ENCODE measurements around the gene PGPEP1. TPM values are rescaled to one million over a fixed set of nuclear protein-coding genes. Genes with fewer than 3 reads are reported as not detected.

Gene PGPEP1
- total RNA-seq, result 19.6 and 21.7 TPM in 2 replicates

DNA sequence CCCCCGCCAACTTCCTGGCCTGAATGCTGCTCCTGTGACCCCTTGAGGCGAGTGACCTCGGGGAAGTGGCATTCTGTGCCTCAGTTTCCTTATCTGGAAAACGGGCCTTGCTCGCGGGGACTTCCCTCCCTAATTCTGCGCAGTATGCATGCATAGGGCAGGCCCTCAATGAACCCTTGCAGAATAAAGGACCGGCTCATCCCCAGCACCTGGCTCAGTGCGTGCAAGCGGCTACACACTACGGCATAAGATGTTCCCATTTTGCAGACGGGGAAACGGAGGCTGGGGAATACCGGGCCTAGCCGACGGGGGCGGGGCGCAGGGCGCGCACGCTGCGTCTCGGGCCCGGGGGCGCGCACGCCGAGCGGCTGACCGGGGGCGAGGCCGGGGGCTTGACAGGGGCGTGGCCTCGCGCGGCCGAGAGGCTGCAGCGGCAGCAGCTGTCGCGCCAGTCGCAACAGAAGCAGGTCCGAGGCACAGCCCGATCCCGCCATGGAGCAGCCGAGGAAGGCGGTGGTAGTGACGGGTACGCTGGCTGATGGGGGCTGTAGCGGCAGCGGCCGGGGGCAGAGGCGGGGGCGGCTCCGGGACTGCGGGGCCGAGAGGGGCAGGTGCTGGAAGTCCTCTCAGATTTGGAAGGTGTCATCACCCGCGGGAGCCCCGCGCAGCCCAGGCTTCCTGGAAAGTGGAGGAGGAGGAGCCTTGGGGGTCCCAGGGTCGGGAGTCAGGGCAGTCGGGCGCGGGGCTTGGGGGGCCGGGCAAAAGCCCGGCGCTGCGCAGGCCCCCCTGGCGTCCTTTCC lies at the start of gene PGPEP1:
PGPEP1 (plus strand) TSS at position 409 of the 800 bp plus-strand sequence; CDS start at position 493, 84 bp downstream.

GRCh38 chr19:18322759-18323460 lies 17.5 kb upstream of the PGPEP1 start, which contains the start of gene LSM4:
Gene LSM4, minus strand, starts transcription at chr19:18323076. Its CDS starts 56 bp downstream, at chr19:18323020.

DNA sequence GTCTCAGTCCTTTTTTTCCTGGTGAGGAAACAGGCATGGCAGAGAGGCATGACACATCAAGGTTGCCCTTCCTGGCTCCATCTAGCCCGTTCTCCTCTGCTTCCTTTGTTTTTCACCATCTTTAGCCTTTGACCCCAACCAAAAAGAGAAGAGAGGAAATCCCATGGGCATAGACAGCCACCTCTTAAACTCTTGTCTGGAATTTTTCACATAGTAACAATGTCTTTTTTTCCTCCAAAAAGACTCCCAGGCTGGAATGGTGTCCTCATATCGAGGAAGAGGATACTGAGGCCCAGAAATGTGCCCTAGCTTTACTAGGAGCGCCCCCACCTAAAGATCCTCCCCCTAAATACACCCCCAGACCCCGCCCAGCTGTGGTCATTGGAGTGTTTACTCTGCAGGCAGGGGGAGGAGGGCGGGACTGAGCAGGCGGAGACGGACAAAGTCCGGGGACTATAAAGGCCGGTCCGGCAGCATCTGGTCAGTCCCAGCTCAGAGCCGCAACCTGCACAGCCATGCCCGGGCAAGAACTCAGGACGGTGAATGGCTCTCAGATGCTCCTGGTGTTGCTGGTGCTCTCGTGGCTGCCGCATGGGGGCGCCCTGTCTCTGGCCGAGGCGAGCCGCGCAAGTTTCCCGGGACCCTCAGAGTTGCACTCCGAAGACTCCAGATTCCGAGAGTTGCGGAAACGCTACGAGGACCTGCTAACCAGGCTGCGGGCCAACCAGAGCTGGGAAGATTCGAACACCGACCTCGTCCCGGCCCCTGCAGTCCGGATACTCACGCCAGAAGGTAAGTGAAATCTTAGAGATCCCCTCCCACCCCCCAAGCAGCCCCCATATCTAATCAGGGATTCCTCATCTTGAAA lies 45.5 kb downstream of the PGPEP1 start, which contains the start of gene GDF15:
GDF15 (plus strand) TSS at position 484 of the 868 bp plus-strand sequence; CDS start at position 516, 32 bp downstream.

GRCh38 chr19:18397242-18398202 lies 57.1 kb downstream of the PGPEP1 start, which contains the start of gene LRRC25:
Gene LRRC25, minus strand, starts transcription at chr19:18397622. Its CDS starts 659 bp downstream, at chr19:18396963.

DNA sequence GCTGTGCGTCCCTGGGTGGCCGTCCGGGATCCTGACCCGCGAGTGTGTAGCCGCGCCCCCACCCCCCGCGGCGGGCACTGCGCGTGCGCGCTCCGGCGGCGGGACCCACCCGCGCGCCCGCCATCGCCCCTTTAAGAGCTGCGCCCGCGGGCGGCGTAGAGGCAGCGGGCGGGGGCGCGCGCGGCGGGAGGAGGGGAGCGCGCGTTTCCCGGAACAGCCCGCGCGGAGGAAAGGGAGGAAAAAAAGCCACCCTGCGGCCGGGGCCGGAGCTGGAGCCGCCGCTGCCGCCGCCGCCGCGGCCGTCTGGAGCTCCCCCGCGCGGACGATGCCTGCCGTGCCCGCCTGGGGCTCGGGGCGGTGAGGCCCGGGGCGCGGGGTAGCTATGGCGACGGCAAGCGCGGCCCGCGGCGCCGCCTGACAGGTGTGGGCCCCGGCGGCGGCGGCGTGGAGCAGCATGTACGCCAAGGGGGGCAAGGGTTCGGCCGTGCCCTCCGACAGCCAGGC lies 78.8 kb downstream of the PGPEP1 start, which contains the start of gene SSBP4:
SSBP4 (plus strand) TSS at position 204 of the 504 bp plus-strand sequence; CDS start at position 455, 251 bp downstream.

Other genes starting within 250 kb of the PGPEP1 start
- 0.98 and 1.9 TPM in 2 replicates for gene MAST3, start 242.8 kb upstream of the PGPEP1 start, total RNA-seq
- 2.1 and 2.5 TPM in 2 replicates for gene PIK3R2, start 187.4 kb upstream of the PGPEP1 start, total RNA-seq
- gene IFI30, start 166.8 kb upstream of the PGPEP1 start, total RNA-seq, result 4.5 and 9.5 TPM in 2 replicates
- 4.7 and 6.3 TPM in 2 replicates for gene MPV17L2, start 147.4 kb upstream of the PGPEP1 start, total RNA-seq
- 0.34 and 0.76 TPM in 2 replicates for gene RAB3A, start 136.6 kb upstream of the PGPEP1 start, total RNA-seq
- gene PDE4C, start 114.2 kb upstream of the PGPEP1 start, total RNA-seq, result 0.09 TPM in 1 of 2 replicates, not detected in the other
- gene IQCN, start 66.1 kb upstream of the PGPEP1 start, total RNA-seq, result 0.09 and 0.22 TPM in 2 replicates
- gene JUND, start 59.0 kb upstream of the PGPEP1 start, total RNA-seq, result 58.0 and 102 TPM in 2 replicates
- 88.9 and 94.1 TPM in 2 replicates for gene LSM4, start 17.5 kb upstream of the PGPEP1 start, total RNA-seq
- 50.7 and 51.2 TPM in 2 replicates for gene GDF15, start 45.6 kb downstream of the PGPEP1 start, total RNA-seq
- gene LRRC25, start 57.0 kb downstream of the PGPEP1 start, total RNA-seq, result not detected in 2 replicates
- 32.9 and 36.8 TPM in 2 replicates for gene SSBP4, start 78.8 kb downstream of the PGPEP1 start, total RNA-seq
- gene ISYNA1, start 97.5 kb downstream of the PGPEP1 start, total RNA-seq, result 45.5 and 46.1 TPM in 2 replicates
- 10.5 and 11.3 TPM in 2 replicates for gene ELL, start 181.5 kb downstream of the PGPEP1 start, total RNA-seq
- 147 and 170 TPM in 2 replicates for gene FKBP8, start 203.0 kb downstream of the PGPEP1 start, total RNA-seq
- 52.0 and 54.2 TPM in 2 replicates for gene KXD1, start 217.3 kb downstream of the PGPEP1 start, total RNA-seq
- 811 and 1,032 TPM in 2 replicates for gene UBA52, start 231.3 kb downstream of the PGPEP1 start, total RNA-seq
- 43.6 and 45.5 TPM in 2 replicates for gene REX1BD, start 248.2 kb downstream of the PGPEP1 start, total RNA-seq